Small intestine (tissue), 7 donors: ENCODE data around the gene TMEM135. TPM values are rescaled to one million over a fixed set of nuclear protein-coding genes. Genes with fewer than 3 reads are reported as not detected.

Source experiments
- DNase-seq, 2 donors: peaks; one replicate each; pipeline versions ENCODE4 v3.0.0 to v3.0.0-alpha.2; 2013
- FAIRE-seq: peaks from 2 replicates; lab custom pipeline; 2012; peaks lifted over from hg19 to GRCh38; lab: Jason Lieb, UNC
- H3K27ac ChIP-seq, 3 donors: one replicate each; pipeline ENCODE4 v1.5.1; 2013; ENCODE audit warnings: low read length in 2 of 3, mild to moderate bottlenecking in 2 of 3, control low read depth in 1 of 3, inconsistent platforms in 1 of 3, low read depth in 1 of 3, moderate library complexity in 1 of 3
- H3K27me3 ChIP-seq, 3 donors: one replicate each; pipeline ENCODE4 v1.6.1; 2013; ENCODE audit warnings: low read length in 3 of 3, inconsistent platforms in 1 of 3; ENCODE audit not compliant: control insufficient read depth in 3 of 3, insufficient read depth in 3 of 3
- H3K36me3 ChIP-seq, 3 donors: one replicate each; pipeline ENCODE4 v1.6.1; 2013; ENCODE audit warnings: low read length in 3 of 3, inconsistent platforms in 1 of 3, low read depth in 1 of 3, mild to moderate bottlenecking in 1 of 3, moderate library complexity in 1 of 3; ENCODE audit not compliant: control insufficient read depth in 3 of 3, insufficient read depth in 2 of 3
- H3K4me1 ChIP-seq, 3 donors: one replicate each; pipeline ENCODE4 v1.6.1; 2013; ENCODE audit warnings: low read length in 2 of 3, inconsistent platforms in 1 of 3, low read depth in 1 of 3, mild to moderate bottlenecking in 1 of 3, moderate library complexity in 1 of 3; ENCODE audit not compliant: control insufficient read depth in 3 of 3, insufficient read depth in 2 of 3
- H3K4me3 ChIP-seq, 3 donors: one replicate each; pipeline ENCODE4 v1.5.1; 2013; ENCODE audit warnings: low read length in 3 of 3, control low read depth in 1 of 3, inconsistent platforms in 1 of 3, low read depth in 1 of 3, mild to moderate bottlenecking in 1 of 3, moderate library complexity in 1 of 3
- H3K9me3 ChIP-seq, 2 donors: one replicate each; pipeline ENCODE4 v1.6.1; 2013; ENCODE audit warnings: low read depth in 1 of 2, low read length in 1 of 2; ENCODE audit not compliant: control insufficient read depth in 2 of 2, insufficient read depth in 1 of 2
- WGBS, 3 donors: extraction: QIAGEN DNeasy Blood & Tissue Kit; methylation state at CpG; one replicate each; pipeline ENCODE4 v1.1.7; 2013; 5-methylcytosine and 5-hydroxymethylcytosine counted together
- polyA plus RNA-seq, 4 donors: library from polyadenylated mRNA; stranded (reverse) in 3 of 4; unstranded in 1 of 4; fragments of 200-250 nt in 3 of 4; fragments of 120-200 nt in 1 of 4; gene quantifications; one replicate each; pipeline versions ENCODE4 v1.2.1 to v1.2.3, GENCODE V29; 2013
- donor health status: healthy with polysubstance abuse.
- donor health status: control.
- donor health status: control.
- donor health status: Bipolar disorder and iron deficiency.
- donor health status: healthy.

TMEM135 gene
- polyA plus RNA-seq, 4 donors, result 11.3 to 22.6 (median 14.1) TPM

DNA sequence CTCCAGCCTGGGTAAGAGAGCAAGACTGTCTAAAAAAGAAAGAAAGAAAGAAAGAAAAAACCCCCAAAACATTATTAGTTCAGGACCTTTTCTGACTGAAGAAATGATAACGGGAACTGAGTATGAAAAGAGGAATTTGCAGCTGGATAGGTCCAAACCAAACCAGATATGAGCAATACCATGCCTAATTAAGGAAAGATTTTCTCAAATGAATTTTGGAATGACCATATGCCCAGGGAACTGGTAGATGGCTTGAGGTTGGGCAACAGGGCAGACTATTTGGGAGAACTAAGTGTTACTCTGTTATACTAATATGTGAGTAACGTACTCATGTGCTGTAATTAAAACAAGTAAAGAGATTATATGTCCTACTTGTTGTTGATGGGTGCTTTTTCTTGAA lies 186.1 kb downstream of the TMEM135 start:
- H3K27ac ChIP-seq, result no peak overlapping the region
- FAIRE-seq, result no peak
- H3K27me3 ChIP-seq, result no peaks in the 10 kb centered on the region
- DNase-seq, result no peak
- no peaks in the 10 kb centered on the region for H3K36me3 ChIP-seq
- WGBS, 3 donors, result 95 to 97% (median 95%) methylated on average over 2 of the region's 2 CpGs
- H3K9me3 ChIP-seq, result no peaks in the 10 kb centered on the region
- H3K4me1 ChIP-seq, result no peaks in the 10 kb centered on the region
- no peak overlapping the region for H3K4me3 ChIP-seq

DNA sequence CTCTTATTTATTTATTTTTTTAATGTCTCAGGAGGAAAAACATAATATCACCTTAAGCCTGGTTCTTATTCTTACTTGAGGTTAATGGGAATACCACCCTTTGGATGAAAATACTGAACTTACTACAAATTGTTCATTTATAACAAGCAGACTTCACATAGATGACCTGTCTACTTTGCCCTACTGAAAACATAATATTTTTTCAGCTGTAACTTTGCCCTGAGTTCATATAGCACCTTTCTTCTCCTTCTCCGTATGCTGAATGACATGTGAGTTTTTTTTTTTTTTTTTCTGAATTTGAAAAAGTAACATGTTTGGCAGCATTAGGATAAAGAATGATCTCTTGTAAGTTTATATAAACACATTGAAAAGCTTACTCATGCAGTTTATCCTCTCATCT lies 186.8 kb downstream of the TMEM135 start:
- no peak for FAIRE-seq

DNA sequence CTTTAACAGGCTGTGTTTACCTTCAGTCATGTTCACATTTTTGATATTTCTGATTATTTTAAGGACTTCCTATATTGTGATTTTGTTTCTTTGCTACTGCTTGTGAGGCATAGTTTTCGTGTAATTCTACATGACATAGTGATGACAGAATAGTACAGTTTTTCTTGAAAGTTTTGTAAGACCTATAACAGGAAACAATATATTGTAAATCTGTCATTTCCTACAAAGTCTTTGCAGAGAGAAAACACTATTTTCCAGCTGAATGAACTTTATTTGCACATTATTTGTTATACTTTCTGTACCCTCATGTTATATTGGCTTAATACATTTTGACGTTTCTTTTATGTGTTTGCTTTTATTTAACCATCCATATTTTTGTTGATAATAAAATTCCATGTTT lies 191.1 kb downstream of the TMEM135 start:
- Histone ChIP-seq H3K27me3 (no peaks in the 10 kb centered on the region), H3K9me3 (peaks cover 0 to 8% of the 10 kb centered on the region in 2 donors), H3K36me3 (no peaks in the 10 kb centered on the region), H3K27ac (no peak overlapping the region), H3K4me3 (no peak overlapping the region), H3K4me1 (no peaks in the 10 kb centered on the region)
- no peak for FAIRE-seq
- WGBS, 3 donors, result 53 to 90% (median 87%) methylated on average over 2 of the region's 2 CpGs
- no peak for DNase-seq

More for the DNA sequence above, 186.8 kb downstream of the TMEM135 start:
- no peaks in the 10 kb centered on the region for H3K27me3 ChIP-seq
- WGBS, 3 donors, result 58 to 81% (median 72%) methylated on average over 1 of the region's 1 CpG
- no peak for DNase-seq
- H3K4me1 ChIP-seq, result no peaks in the 10 kb centered on the region
- no peaks in the 10 kb centered on the region for H3K36me3 ChIP-seq
- no peak overlapping the region for H3K27ac ChIP-seq
- H3K9me3 ChIP-seq, result no peaks in the 10 kb centered on the region
- no peak overlapping the region for H3K4me3 ChIP-seq

DNA sequence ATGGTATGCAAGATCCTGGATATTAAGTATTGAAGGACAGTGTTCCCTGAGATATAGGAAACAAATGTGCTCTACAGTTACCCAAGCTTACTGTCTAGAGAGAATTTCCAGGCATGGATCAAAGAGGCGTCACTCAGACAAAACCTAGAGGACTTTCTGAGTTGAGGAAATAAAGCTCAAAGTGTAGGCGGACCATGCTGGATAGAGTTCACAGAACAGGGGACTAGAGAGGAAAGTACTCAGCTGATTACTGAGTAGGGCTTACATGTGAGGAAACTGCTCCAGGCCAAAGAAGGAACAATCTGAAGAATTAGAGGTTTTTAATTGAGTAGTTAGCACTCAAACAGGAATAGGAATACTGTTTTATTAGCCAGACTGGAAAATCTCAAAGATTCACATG lies 193.3 kb downstream of the TMEM135 start:
- H3K27ac ChIP-seq, result no peak overlapping the region
- WGBS, 3 donors, result 97 to 99% (median 99%) methylated on average over 2 of the region's 2 CpGs
- DNase-seq (no peak), FAIRE-seq (no peak)
- H3K9me3 ChIP-seq, result peaks cover 0 to 8% of the 10 kb centered on the region in 2 donors
- no peaks in the 10 kb centered on the region for H3K27me3 ChIP-seq
- no peaks in the 10 kb centered on the region for H3K4me1 ChIP-seq
- H3K4me3 ChIP-seq, result no peak overlapping the region
- H3K36me3 ChIP-seq, result no peaks in the 10 kb centered on the region

DNA sequence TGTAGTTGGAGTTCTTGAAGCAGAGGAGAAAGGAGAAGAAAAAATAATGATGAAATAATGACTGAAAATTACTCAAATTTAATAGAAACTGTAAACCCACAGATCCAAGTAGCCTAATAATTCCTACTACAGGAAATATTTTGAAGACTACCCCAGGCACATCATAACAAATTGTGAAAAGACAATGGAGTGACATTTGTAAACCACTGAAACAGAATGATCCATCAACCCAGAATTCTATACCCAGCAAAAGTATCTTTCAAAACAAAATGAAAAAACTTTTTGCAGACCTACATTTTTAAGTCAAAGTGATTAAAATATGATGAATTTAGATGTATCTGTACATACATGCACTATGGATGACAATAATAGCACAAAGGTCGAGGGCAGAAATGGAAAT lies 194.6 kb downstream of the TMEM135 start:
- no peak overlapping the region for H3K27ac ChIP-seq
- H3K4me3 ChIP-seq, result no peak overlapping the region
- no peak for DNase-seq
- no peak for FAIRE-seq
- H3K9me3 ChIP-seq, result peaks cover 0 to 8% of the 10 kb centered on the region in 2 donors
- peaks cover 0 to 2% (median 0%) of the 10 kb centered on the region in 3 donors for H3K36me3 ChIP-seq
- H3K4me1 ChIP-seq, result no peaks in the 10 kb centered on the region
- H3K27me3 ChIP-seq, result no peaks in the 10 kb centered on the region
- 97 to 98% (median 97%) methylated on average over 1 of the region's 1 CpG for WGBS, 3 donors

DNA sequence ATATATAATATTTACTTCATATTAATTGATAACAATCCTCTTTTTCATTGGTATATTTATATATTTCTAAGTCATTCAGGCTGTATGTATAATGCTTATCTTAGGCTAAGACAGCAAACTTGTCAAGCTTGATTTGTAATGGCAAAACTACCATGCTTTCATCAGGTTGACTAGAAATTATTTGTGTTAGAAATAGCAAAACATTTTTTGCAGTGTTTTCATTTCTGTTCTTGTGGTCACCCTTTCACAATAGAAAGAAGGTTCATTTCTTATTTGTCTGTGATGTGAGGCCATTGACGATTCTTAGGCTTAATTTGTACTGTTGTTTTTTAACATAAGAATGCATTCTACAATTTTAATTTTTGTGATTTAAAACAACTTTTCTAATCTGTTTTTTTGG lies 197.6 kb downstream of the TMEM135 start:
- no peak overlapping the region for H3K4me3 ChIP-seq
- WGBS, 3 donors, result 86 to 96% (median 93%) methylated on average over 1 of the region's 1 CpG

DNA sequence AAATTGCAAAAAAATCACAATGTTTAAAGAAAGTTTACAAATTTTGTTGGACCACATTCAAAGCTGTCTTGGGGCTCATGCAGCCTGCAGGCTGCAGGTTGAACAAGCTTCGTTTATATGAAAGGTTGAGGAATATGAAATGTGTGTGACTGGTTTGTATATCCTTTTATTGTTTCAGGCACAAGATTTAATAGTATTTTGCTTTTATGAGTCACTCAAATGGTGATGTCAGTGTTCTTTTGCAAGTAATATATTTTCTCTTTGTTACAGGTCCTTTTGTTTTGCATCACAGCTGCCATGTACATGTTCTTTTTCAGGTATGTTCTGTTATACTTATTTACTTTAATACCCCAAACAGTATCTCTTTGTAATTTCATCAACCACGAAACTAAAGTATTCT lies 198.6 kb downstream of the TMEM135 start:
- no peak for FAIRE-seq
- H3K27ac ChIP-seq, result no peak overlapping the region

More for the DNA sequence above, 197.6 kb downstream of the TMEM135 start:
- no peak for FAIRE-seq
- Histone ChIP-seq H3K36me3 (peaks cover 0 to 2% (median 0%) of the 10 kb centered on the region in 3 donors), H3K9me3 (peaks cover 0 to 8% of the 10 kb centered on the region in 2 donors), H3K27ac (no peak overlapping the region), H3K27me3 (no peaks in the 10 kb centered on the region), H3K4me1 (no peaks in the 10 kb centered on the region)
- DNase-seq, result no peak

DNA sequence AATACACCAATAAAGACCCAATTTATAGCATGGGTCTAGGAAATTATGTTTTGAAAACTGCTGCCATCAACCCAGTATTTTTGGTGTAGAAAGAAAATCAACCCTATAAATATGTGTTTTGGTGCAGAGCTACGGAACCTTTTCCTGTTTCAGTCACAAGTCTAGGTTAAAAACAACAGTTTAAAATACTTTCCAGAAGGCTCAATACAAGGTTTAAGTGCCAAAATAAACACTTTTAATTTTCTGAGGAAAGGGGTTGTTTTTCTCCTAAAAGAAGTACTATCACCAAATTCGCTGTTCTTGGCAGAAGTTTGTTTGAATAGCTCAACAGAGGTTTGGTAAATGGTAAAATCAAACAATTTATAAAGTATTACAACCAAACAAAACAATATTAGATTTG lies 201.3 kb downstream of the TMEM135 start:
- Histone ChIP-seq H3K4me1 (no peaks in the 10 kb centered on the region), H3K4me3 (no peak overlapping the region), H3K36me3 (peaks cover 0 to 2% (median 0%) of the 10 kb centered on the region in 3 donors), H3K9me3 (no peaks in the 10 kb centered on the region), H3K27me3 (no peaks in the 10 kb centered on the region), H3K27ac (no peak overlapping the region)
- 63 to 97% (median 81%) methylated on average over 2 of the region's 2 CpGs for WGBS, 3 donors
- no peak for DNase-seq
- FAIRE-seq, result no peak

More for the DNA sequence above, 198.6 kb downstream of the TMEM135 start:
- Histone ChIP-seq H3K27me3 (no peaks in the 10 kb centered on the region), H3K36me3 (peaks cover 0 to 2% (median 0%) of the 10 kb centered on the region in 3 donors), H3K9me3 (peaks cover 0 to 8% of the 10 kb centered on the region in 2 donors), H3K4me3 (no peak overlapping the region), H3K4me1 (no peaks in the 10 kb centered on the region)
- no peak for DNase-seq
- WGBS, 3 donors, result 84 to 89% (median 87%) methylated on average over 2 of the region's 2 CpGs

DNA sequence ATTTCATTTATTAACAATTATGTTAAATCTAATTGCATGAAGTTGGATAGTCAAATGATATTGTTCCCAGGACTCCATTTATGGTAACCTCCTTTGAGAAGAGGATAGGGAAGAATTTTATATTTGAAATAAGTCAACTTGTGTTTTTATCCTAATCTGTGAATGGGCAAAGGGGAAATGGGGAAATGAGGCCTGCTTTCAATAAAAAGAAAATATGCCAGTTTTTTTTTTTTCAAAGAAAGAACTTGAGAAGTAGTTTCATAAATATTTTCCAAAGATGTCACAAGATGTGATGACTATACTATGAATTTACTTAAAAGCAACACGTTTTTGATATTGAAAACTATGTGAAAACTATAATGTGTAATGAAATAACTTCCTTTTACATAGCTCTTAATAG lies 201.8 kb downstream of the TMEM135 start:
- Histone ChIP-seq H3K9me3 (no peaks in the 10 kb centered on the region), H3K27ac (no peak overlapping the region), H3K36me3 (peaks cover 0 to 2% (median 0%) of the 10 kb centered on the region in 3 donors), H3K4me3 (no peak overlapping the region), H3K4me1 (no peaks in the 10 kb centered on the region), H3K27me3 (no peaks in the 10 kb centered on the region)
- DNase-seq (no peak), FAIRE-seq (no peak)
- WGBS, 3 donors, result 70 to 82% (median 71%) methylated on average over 1 of the region's 1 CpG
